Measurements from ENCODE around the gene AUTS2.

AUTS2 gene

DNA sequence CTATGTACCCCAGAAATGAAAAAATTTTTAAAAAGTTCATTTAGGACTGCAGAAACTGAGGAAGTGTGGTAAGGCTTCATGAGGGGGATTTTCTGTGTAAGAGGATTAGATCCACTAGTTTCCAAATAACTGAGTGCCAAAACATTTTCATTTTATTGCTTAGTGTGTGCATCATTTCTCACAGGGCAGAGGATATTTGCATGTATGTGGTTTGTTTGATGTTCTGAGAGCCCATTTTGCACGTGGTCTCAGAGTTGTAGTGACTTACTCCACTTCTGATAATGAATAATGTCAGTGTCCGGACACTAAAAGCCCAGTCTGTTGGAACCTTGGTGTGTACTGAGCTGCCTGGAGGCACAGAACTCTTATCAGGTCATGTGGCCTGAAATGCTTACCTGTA is 299.9 kb downstream of the AUTS2 start:
- DNase-seq, result no peak

DNA sequence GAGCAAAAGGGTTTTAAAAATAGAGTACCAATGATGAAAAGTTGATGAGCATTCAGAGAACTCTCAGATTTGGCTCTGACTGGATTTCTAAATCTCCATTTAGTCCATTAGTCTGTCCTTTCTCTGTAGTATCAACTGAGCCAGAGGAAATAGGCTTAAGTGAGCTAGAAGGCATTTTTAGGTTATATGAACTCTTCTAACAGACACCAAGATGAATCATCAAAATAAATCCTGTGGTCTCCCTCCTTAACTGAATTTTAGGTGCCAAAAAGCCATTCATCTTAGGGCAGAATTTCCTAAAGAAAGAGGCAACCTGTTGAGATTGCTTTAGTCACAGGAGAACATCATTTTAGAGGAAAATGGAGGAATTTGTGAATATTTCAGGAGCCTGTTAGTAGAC is 305.1 kb downstream of the AUTS2 start:
- DNase-seq, result no peak

DNA sequence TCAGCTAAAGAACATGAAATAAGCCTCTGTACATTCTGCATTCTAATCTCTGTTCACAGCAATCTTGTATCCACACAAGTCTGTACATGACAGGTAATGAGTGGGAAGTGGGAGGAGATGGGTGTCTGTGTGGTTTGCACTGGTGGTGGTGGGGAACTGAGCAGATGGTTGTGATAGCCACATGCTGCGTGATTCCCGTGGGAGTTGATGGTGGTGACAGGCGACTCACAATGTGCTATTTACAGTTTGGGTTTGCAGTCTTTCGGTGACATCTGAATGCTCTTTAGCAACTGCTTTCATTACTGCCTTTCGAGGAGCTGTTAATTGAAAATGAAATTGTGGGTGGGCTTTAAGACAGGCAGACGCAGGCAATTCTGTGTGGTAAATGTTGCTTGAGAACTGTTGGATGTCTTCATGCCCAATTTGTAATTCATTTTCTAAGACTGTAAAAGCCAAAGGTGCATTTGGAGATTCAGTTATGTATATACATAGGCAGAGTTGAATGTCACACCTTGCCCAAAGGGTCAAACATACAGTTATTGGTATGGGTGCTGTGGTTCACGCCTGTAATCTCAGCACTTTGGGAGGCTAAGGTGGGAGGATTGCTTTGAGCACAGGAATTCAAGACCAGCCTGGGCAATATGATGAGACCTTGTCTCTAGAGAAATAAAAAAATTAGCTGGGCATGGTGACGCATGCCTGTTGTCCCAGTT is 308.2 kb downstream of the AUTS2 start:
- no peak for DNase-seq

DNA sequence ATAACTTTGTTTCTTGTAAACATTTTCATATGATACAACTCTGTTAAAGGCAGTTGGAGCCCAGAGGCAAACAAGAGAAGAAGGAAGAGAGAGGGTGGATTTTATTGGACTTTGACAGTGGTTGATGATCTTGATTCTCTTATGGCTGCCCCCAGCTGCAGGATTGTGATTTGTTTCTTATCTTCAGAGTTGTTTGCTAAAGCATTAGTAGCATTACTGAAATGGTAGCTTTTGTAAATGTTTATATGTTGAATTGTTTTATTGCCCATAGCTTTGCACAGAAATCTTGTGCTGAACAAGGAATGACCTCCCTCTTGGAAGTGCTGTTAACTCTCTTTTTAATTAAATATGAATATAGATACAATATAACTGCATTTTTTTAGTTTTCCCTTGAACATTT is 309.4 kb downstream of the AUTS2 start:
- no peak for DNase-seq

GRCh38 chr7:69908454-69908853 is 310.2 kb downstream of the AUTS2 start:
- DNase-seq, result no peak

DNA sequence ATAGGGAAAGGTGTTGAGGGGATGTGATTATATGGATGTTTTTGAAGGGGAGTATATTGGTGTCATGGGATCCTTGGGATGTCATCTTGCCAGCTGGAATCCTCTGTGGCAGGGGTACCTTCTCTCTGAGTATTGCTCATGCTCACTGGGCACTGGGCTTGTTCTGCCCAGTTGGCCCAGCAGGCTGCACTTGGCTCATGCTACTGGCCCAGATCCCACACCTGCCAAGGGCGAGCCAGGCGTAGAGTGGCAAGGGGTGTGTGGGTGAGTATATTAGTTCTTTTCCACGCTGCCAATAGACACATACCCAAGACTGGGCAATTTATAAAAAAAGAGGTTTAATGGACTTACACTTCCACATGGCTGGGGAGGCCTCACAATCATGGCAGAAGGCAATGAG is 311.9 kb downstream of the AUTS2 start:
- DNase-seq, result no peak

DNA sequence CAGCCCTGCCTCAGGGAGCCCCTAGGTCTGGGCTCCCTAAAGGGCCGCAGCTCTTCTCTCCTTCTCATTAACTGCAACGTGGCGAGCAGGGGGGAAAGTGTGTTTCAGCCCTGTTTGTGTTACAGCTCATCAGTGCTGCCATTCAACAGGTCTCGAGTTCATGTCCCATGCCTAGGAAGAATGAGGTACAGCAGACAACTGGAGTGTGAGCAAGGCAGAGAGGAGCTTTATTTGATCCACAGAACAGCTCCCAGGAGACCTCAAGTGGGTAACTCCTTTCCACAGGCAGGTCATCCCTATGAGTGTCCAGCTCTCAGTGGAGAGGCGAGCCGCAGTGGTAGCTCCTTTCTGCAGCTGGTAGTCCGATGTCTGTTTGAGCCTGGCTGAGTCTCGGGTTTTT is 313.1 kb downstream of the AUTS2 start:
- DNase-seq, result no peak

DNA sequence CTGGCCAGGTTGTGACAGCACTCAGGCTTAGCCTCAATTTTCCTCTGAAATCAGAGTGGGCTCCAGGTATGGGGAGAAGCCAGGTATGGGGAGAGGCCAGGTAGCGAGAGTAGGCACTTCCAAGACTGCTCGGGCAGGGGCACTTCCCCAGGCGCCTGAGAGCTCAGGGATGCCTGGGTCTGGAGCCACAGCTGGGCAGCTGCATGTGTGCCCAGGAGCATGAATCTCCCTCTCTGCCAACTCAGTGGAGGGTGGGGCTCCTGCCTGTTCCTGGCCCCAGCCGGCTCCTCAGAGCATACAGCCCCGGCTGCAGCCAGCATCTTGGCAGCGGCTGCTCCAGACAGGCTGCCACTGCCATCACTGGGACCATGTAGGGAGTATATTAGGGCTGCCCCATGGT is 313.9 kb downstream of the AUTS2 start:
- no peak for DNase-seq

DNA sequence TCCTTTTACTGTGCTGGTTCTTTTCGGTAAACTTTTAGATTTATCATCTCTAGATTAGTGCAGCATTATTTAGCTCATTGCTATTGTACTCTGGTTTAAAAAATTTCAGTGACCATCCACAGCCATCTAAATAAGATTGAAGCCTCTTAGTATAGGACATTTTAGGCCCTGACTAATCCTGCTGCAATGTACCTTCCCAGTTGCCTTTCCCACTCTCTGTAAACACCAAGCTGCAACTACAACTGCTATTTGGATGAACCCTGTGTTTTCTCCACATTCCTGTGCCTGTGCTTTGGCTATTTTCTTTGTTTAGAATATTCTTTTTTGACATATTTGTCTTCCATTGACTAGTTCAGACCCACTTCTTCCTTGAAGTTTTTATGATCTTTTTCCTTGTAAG is 314.6 kb downstream of the AUTS2 start:
- DNase-seq, result no peak

DNA sequence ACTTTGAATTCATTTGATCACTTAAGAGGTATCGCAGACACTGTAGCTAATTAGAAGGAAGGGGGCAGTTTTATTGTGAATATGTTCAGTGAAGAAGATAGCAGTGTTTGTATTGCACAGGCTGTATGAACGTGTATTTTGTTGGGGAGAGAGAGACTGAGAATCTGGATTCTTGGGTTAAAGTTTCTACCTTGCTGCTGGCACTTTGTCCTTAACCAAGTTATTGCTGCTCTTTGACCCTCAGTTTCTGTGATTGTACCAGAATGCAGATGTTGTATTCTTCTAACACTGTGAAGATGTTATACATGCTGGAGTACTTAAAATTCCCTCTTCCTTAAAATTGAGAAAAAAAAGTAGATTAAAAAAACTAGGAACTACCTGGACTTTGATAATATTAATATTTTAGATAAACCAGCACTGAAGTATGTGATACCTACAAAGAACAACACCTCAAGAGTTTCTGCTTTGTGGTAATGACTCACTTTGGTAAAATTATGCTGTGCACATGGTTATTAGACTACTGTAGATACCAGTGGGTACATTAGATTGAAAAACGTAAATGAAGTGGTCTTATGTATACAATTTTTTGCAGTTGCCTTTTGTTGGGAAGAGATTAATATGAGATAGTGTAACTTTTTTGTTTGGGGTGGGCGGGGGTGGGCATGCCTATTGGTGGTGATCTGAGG is 321.3 kb downstream of the AUTS2 start:
- no peak for DNase-seq

DNA sequence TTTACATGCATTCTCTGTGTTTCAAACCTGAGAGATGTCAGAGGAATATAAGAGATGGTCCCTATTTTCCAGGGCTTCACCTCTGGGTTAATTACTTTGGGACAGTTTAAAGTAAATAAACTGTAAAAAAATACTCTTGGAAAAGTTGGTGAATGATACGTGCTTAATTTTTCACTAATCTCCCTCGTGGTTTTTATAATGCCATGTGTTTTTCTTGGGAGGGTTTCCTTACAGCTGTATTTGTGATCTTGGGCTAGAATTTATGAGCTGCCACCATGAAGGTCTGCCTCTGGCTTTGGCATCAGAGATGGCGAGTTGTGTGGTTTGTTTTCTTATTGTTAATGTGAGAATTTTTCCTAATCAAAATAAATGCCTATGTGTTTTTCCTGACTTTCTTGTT is 322.5 kb downstream of the AUTS2 start:
- no peak for DNase-seq

- DNase-seq, result no peak
Observed at GRCh38 chr7:69922026-69922803, 323.9 kb downstream of the AUTS2 start.

DNA sequence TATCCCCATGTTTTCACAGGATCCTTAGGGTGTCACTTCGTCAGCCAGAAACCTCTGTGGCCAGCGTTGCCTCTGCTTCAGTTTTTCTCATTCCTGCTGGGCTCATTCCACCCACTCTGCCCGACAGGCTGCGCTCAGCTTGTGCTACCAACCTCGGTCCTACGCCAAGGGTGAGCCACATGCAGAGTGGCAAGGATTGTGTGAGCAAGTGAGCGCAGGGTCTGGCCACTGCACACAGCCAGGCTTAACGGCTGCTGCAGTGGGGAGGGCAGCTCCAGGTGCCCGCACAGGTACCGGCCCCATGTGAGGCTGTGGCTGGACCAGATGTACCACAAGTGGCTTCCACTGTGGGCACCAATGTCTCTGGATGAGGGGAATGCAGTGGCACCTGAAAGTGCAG is 329.2 kb downstream of the AUTS2 start:
- no peak for DNase-seq

GRCh38 chr7:69928621-69929020 is 330.3 kb downstream of the AUTS2 start:
- DNase-seq, result no peak

- no peak for DNase-seq
Observed at GRCh38 chr7:69929622-69930021, 331.3 kb downstream of the AUTS2 start.

GRCh38 chr7:69932034-69932628 is 333.9 kb downstream of the AUTS2 start:
- DNase-seq, result no peak

- no peak for DNase-seq
Observed at GRCh38 chr7:69934144-69934903, 336.0 kb downstream of the AUTS2 start.

DNA sequence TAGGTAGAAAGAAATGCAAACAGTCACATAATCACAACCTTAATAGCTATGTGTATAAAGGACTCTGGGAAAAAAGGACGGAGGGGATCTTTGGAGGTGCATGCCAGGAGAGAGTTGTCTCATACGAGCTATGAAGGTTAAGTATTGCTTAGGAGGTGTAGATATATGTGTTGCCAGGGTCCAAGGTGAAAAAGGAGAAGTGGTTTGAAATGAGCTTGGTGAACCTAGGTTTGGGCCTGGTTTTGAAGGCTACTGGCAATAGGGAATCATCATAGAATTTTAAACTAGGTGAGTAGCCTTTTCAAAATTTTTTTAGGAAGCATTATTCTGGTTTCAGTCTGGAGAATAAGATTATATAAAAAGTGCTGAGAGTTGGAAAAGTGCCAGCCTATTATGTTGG is 336.8 kb downstream of the AUTS2 start:
- no peak for DNase-seq

GRCh38 chr7:69937097-69937496 is 338.8 kb downstream of the AUTS2 start:
- DNase-seq, result no peak

DNA sequence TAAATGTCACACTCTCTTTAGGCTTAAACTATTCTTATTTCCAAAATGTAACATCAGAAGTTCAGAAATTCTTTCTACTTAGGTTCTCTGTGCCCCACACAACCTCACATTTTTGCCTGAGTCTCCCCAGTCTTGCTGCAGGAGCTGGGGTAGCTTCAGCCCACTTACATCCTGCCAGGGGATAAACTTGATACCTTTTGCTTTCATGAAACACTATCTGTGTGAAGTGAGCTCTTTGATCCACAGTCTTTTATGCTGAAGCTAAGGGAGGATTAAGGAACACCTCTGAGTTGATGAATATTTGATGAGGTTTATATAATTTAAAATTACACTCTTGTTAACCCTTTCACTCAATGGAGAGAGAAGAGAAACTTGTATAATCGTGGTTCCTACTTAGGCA is 341.0 kb downstream of the AUTS2 start:
- no peak for DNase-seq

DNA sequence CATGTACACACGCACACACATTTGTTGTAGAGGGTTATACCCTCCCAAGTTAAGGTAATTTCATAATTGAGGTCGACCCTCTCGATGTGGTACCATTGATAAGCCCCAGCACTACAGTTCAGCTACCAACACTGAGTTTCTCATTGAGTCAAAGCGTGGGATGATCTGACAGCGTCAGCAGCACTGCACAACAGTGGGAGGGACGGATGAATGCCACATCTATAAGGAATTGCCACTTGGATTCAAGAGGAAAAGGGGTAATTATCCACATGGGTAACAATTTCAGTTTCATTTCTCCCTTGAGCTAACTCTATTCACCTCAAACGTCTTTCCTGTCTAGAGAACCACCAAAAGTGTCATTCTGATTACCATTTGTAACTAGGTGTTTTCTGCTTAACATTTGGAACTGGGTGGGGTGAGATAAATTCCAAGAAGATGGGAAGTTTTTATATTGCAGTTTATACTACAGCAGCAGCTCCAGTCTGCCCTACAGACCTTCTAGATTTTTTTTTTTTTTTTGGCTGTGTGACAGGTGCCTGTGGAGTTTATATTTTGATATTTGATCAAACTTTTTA is 342.9 kb downstream of the AUTS2 start:
- DNase-seq, result no peak

DNA sequence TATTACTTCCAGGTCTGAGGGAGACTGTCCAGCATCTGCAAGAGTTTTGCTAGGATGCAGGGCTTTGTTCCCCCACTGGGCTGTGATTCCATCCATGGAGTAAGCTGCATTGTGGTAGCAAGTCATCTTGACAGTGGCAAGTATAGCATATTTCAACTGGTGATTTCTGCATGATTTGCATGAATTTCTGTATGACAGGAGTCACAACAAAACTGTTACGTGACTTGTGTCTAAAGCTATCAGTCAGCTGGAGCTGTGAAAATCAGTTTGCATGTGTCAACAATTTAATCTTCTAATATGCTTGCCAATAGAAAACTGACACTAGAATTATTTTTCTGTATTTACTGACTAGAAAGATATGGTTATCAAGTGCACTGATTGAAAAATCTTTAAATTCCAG is 344.3 kb downstream of the AUTS2 start:
- DNase-seq, result no peak

Measured in T-helper 2 cell (primary cell).